SH-SY5Y (cell line): ENCODE data around the gene TMBIM4.

Experiments
- GATA2 ChIP-seq: IDR thresholded peaks from 2 replicates; pipeline ENCODE4 v1.6.1; 2011; ENCODE audit warnings: mild to moderate bottlenecking, low read depth, low read length
- GATA3 ChIP-seq: IDR thresholded peaks from 2 replicates; pipeline ENCODE4 v1.6.1; 2011; ENCODE audit warnings: low read depth, mild to moderate bottlenecking, low read length, moderate library complexity

The TMBIM4 gene

DNA sequence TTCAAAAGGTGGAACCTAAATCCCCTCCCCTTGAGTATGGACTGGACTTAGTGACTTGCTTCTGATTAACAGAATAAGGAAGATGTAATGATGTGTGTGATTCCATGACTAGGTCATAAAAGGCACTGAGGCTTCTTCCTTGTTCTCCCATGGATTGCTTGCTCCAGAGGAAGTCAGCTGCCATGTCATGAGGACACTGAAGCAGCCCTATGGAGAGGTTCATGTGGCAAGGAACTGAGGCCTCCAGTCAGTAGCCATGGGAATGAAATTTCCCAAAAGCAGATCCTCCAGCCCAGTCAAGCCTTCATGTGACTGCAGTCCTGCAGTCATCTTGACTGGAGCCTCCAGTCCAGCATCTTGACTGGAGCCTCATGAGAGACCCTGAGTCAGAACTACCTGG is 10.7 kb downstream of the TMBIM4 start:
- TF ChIP-seq GATA3 (no peak), GATA2 (no peak)

DNA sequence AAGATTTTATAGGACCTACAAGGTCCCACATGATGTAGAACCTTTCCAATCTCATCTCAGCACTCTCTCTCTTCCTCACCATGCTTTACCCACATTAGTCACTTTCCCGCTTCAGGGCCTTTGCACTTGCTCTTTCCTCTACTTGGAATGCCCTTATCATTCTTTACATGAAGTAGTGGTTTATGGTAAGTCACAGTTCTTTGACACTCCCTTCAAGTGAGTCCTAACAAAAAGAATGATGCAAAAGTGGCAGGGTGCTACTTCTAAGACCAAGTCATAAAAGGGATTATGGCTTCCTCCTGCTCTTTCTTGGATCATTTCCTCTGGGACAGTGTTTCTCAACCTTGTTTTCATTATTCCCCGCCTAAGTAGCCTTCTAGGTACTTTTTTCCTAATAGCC is 13.1 kb downstream of the TMBIM4 start:
- TF ChIP-seq GATA2 (no peak), GATA3 (no peak)

DNA sequence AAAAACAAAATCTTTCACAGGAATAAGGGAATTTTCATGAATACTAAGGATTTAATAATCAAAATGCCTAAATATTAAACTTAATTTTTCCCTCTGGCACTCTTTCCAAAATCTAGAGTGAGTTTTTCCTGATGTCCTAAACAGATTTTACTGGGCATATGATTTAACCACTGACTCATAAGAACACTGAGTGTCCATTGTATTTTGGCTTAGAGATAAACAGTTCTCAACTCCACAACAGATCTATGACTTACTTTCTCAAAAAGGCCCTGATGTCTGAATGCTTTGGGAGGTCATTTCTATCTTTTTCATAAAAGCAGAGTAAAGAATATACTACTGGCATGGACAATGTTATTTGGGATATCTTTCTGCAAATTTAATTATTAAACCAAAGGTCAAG is 15.0 kb downstream of the TMBIM4 start:
- TF ChIP-seq GATA3 = no peak
- TF ChIP-seq GATA2 = no peak

DNA sequence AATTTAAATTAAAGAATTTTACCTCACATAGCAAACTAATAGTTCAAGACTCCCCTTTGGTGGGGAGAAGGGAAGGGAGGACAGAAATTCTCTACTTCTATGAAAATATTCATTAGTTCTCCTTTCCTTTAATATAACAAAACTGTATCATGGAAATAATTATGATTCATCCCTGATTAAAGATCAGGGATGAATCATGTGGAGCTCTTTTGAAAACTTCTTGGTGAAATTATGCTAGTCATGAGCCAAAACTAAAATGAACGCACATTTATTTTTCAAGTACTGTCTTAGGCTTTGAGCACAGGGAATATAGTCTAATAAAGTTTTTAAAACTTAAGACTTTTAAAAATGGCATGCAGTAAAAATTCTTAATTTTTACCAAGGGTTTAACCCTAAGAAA is 17.1 kb downstream of the TMBIM4 start:
- TF ChIP-seq GATA2 (no peak), GATA3 (no peak)

DNA sequence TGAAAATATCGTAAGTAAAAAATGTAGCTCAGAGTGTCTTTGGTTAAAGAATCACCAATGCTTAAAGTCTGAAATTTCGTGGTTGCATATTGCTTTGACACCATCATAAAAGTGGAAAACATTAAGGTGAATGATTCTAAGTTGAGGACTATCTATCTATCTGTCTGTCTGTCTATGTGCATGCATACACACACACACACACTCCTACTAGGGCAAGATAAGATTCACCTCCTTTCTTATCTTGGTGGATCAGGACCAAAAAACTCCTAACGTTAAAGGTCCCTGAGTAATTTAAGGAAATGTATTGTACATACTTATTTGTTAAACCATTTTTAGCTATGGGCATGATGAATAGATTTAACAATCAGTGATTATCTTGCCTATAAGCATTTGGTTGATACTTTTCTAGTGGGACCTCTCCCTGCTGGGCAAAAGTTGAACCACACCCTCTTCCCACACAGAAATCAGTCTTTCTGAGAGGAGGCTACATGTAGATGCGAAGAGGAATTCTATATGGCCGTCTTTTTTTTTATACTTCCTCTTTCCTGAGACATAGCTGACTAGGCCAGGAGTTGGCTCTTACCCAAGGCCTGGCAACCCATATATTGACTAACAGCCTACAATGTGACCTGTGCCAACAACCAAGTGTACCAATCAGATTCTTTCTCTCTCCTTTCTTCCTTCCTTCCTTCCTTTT is 19.9 kb downstream of the TMBIM4 start:
- no peak for TF ChIP-seq GATA3
- TF ChIP-seq GATA2 = no peak

DNA sequence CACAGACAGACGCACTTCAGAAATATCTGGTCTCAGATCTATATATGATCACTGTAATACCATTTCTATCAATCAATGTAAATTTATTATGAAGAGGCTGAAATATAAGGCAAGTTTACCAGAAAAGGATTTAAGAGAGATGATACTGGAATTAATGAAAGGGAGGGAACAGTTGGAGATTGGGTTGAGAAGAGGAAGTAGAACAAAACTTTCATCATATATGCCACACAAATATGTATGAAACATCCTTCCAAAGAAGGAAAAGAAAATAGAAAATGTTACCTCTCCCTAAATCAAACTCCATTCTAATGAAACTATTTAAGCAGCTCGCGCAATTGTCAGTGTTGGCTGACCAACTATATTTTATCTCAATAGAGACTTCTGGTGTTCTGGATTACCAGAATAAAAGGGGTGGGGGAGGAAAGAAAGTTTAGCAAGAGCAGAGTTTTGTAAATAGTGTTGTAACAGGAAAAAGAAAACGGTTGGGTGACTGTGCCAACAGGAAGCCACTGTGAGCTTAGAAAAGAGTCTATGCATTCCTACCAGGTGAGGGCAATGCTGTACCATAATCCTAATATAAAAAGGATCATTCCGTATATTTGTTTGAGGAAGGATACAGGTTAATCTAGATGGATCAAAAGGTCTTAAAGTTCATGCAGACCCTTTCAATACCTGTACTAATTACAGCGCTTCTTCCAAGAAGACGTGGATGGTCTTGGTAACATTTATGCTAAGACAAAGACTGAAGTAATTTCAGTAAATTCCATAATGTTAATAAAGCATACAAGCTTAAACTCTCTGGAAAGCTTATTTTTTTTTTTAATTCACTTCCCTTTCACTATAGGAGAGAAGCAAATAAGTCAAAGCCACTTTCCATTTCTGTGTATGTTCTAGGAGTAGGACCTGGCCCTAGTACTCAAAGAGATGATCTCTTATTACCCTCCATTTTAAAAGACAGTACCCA is 24.7 kb downstream of the TMBIM4 start:
- no peak for TF ChIP-seq GATA2
- no peak for TF ChIP-seq GATA3

DNA sequence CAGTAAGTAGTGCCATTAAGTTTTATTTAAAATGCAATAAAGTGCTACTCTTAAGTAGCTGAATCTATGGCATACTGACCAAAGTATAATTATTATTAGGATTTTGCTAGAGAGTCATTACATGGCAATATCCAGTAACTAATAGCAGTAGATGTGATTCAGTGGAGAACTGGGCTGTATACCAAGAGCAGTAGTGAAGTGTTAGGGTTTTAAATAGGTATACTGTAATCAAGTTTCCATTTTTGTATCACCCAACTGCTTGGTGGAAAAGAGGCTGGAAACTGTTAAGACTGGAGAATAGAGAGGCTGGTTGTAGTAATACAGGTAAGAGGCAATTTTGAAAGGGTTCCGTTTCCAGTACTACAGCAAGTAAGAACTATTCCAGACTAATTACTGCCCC is 25.9 kb downstream of the TMBIM4 start:
- TF ChIP-seq GATA3 (no peak), GATA2 (no peak)

DNA sequence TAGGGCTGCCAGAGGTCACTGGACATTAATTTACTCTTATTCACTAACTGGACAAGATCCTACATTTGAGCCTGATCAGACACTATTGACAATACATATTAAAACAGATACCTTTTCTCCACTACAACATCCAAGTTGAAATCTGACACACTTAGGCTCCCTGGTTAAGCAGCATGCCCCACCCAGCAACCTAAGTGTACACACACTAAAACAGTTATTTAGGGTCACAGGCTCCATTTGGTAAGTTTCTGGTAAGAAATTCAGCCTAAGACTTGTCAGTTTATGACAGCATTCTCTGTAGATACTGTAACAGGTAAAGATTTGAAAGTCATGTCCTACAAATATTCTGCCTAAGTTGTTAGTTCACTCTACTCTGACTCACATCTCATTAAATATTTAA is 27.0 kb downstream of the TMBIM4 start:
- TF ChIP-seq GATA3 (no peak), GATA2 (no peak)

DNA sequence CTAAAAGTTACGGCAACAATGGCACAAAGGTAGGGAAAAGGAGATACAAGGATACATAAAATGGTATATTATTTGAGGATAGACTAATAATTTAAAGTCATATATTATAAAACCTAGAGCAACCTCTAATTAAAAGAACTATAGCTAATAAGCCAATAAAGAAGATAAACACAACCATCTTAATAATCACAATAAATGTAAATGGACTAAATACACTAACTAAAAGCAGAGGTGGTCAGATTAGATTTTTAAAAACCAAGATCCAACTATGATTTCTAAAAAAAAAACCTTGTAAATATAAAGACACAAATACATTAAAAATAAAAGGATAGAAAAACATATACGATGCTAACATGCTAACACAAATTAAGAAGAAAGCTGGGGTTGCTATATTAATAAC is 28.5 kb downstream of the TMBIM4 start:
- TF ChIP-seq GATA3 (no peak), GATA2 (no peak)

DNA sequence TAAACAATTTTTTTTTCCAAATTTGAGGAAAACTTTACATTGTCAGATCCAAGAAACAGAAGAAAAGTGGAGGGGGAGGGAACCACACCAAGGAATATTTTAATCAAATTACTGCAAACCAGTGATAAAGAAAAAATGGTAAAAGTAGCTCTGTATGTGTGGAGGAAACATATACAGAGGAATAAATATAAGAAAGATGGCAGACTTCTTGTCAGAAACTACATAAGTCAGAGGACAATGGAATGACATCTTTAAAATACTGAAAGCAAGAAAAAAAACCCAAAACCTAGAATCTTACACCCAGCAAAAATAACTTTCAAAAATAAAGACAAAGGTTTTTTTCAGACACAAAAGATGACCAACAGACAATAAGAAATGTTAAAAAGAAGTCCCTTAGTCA is 29.1 kb downstream of the TMBIM4 start:
- TF ChIP-seq GATA3 = no peak
- no peak for TF ChIP-seq GATA2

DNA sequence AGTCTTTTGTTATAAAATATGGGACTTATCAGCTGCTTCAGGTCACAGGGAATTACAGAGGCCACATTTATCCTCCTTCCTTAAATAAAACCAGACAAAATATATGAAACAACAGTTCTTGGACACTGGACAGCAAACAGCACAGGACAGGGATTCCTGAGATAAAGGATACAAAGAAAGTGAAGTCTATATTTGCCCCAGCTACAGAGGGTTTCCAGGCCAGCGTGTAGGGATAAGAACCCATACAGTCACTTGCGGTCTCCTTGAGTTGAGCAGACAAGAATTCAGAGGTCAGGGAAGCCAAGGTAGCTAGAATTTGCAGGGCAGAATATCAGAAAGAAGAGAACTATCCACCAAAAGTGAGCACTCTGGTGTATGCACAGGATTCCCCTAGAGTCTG is 30.5 kb downstream of the TMBIM4 start:
- TF ChIP-seq GATA2 = no peak
- TF ChIP-seq GATA3 = no peak

DNA sequence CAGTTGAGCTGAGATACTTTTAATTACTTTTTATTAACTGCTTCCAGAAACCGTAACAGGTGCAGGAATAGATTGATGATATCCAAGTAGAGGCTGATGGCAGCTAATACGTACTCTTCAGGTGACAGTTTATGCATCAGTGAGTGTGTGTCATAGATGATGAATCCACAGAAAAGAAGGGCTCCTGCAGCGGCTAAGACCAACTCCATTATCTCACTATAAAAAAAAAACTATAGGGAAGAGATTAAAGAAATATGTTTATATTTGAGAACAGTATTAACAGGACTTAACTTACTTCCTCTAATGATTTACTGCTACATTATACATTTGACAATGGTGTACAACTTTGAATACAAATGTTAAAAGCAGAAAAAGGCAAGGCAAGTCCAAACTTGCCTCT is 31.9 kb downstream of the TMBIM4 start:
- TF ChIP-seq GATA3 (no peak), GATA2 (no peak)

DNA sequence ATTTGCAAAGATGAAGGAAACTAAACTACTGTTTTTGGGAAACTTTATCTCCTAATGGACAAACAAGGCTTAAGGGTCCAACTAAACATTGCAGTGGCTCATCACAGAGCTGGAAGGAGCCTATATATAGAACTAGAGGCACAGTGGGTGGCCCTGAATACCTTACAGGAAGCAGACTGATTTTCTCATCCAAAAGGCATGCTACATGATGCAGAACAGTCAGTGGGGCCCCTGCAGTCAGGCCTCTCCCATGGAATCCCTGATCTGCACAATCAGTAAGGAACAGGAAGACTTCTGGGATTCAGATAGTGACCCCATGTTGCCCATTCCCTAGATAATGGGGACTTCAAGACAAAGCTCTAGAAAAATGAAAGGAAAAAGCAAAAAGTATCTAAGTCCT is 37.4 kb downstream of the TMBIM4 start:
- TF ChIP-seq GATA3 = no peak
- no peak for TF ChIP-seq GATA2

DNA sequence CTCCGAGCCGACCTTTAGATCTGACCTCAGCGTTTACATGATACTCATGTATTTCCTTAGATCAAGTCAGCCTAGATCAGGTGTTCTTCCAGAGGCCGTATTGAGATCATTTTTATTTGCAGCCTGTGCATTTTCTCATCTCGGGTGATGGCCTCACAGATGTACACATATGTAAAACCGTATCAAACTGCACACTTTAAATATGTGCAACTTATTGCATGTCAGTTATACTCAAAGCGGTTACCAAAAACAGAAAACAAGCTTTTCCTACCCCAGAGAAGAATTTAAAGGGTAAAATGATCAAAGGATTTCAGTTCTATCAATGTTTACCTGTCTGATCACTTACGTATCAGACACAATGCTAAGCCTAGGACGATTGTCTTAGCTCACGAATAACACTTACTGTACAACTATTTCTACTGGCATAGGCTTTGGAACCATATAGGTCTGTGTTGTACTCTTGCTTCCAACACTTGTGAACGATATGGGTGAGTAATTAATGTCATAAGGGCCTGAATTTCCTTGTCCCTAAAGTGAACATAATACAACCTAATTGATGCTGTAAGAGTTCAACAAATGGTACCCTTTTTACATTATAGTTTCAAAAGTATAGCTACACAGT is 38.6 kb downstream of the TMBIM4 start:
- TF ChIP-seq GATA3 = no peak
- TF ChIP-seq GATA2 = no peak

DNA sequence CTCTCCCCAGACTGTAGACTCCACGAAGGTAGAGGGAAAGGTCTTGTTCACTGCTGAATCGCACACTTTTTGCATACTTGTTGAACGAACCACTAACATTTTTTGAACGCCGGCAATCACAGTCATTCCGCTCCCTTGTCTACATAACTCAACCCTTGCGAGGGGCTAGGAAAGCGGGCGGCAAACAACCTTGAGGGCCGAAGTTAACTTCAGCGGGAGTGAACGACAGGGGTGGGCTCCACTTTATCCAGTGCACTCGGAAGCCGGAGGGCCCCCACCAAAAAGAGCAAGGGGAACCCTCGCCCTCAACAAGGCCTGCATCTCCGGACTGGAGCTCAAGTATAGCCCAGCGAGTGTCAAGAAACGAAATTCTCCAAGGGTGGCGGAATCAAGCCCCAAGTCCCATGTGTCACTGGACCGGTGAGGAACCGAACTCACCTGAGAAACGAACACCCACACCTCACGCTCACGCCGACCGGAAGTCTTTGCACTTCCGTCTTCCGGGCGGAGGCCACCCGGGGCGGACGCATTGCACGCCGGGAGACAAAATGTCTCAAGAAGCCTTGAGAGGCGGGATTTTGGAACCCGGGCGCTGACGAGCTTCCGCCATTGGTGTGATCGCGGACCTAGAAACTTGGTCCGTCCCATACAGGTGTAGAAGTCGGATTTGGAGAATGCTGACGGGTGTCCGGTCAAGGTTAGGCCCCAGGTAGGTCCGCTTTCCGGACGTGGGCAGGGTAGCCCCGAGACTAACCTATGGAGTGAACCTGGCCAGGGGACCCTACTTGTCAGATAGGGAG is 39.3 kb downstream of the TMBIM4 start, which contains the start of gene LLPH:
Gene LLPH (minus strand): TSS at position 484 of the 800 bp plus-strand sequence. CDS start 1,644 bp downstream, outside the sequence.
- no peak for TF ChIP-seq GATA2
- TF ChIP-seq GATA3 = no peak
